IMR-90 (cell line): ENCODE results near the gene TOR3A. TPM values are rescaled to one million over a fixed set of nuclear protein-coding genes. Genes with fewer than 3 reads are reported as not detected.

Experiments used
- ATAC-seq: fragments of 200-7000 bp; cut with Tn5 transposase; 2 replicates; pipeline ENCODE4 v1.9.1; 2020; ENCODE audit warnings: low read depth, mild to moderate bottlenecking, moderate library complexity
- BruUV-seq: library from RNA; stranded (reverse); fragments of 400-500 nt; replicated peaks from 2 replicates; lab custom pipeline; 2021; lab: Mats Ljungman, UMichigan
- CTCF ChIA-PET: fragments of 300-600 bp; formaldehyde crosslinking; extraction: SDS; loops from one replicate; lab custom pipeline; 2021; ENCODE audit warnings: antibody characterized with exemption; lab: Yijun Ruan, JAX
- POLR2A ChIA-PET: fragments of 300-600 bp; sonication (Branson Sonifier 250); formaldehyde crosslinking; loops from one replicate; lab custom pipeline; 2022; ENCODE audit warnings: antibody characterized with exemption; ENCODE audit not compliant: unreplicated experiment; lab: Charles Lee
- DNase-seq: peaks from one replicate; pipeline ENCODE4 v3.0.0; 2013
- H2AFZ ChIP-seq: replicated peaks from 2 replicates; pipeline ENCODE3; 2013; ENCODE audit warnings: low read length, mild to moderate bottlenecking; ENCODE audit not compliant: poor library complexity
- H2AK5ac ChIP-seq: 2 replicates; pipeline ENCODE4 v1.6.1; 2013; ENCODE audit warnings: low read depth, low read length, inconsistent platforms
- H2AK9ac ChIP-seq: replicated peaks from 2 replicates; pipeline ENCODE3; 2013; ENCODE audit warnings: mild to moderate bottlenecking, low read depth, low read length, moderate library complexity; ENCODE audit not compliant: poor library complexity
- H2BK120ac ChIP-seq: 2 replicates; pipeline ENCODE4 v1.6.1; 2013; ENCODE audit warnings: low read depth, low read length, inconsistent platforms
- H2BK15ac ChIP-seq: 3 replicates; pipeline ENCODE4 v1.6.1; 2013; ENCODE audit warnings: low read depth, low read length, inconsistent platforms
- H2BK20ac ChIP-seq: 2 replicates; pipeline ENCODE4 v1.6.1; 2013; ENCODE audit warnings: low read depth, mild to moderate bottlenecking, inconsistent platforms, low read length, moderate library complexity
- H2BK5ac ChIP-seq: 2 replicates; pipeline ENCODE4 v1.6.1; 2013; ENCODE audit warnings: mild to moderate bottlenecking, low read depth, low read length, inconsistent platforms; ENCODE audit not compliant: poor library complexity, severe bottlenecking
- H3K14ac ChIP-seq: replicated peaks from 2 replicates; pipeline ENCODE4 v1.6.1; 2013; ENCODE audit warnings: low read depth, low read length, inconsistent platforms
- H3K18ac ChIP-seq: 2 replicates; pipeline ENCODE4 v1.6.1; 2013; ENCODE audit warnings: low read depth, low read length, control low read depth
- H3K23ac ChIP-seq: 2 replicates; pipeline ENCODE4 v1.6.1; 2013; ENCODE audit warnings: low read depth, low read length, inconsistent platforms
- H3K27ac ChIP-seq: 2 replicates; pipeline ENCODE4 v1.5.1; 2013; ENCODE audit warnings: mild to moderate bottlenecking, control low read depth, low read length; ENCODE audit not compliant: insufficient read depth
- H3K27me3 ChIP-seq: 2 replicates; pipeline ENCODE4 v1.6.1; 2013; ENCODE audit warnings: low read length; ENCODE audit not compliant: control insufficient read depth, insufficient read depth
- H3K36me3 ChIP-seq: 2 replicates; pipeline ENCODE4 v1.6.1; 2013; ENCODE audit warnings: low read length, mixed read lengths; ENCODE audit not compliant: control insufficient read depth, insufficient read depth
- H3K4ac ChIP-seq: 2 replicates; pipeline ENCODE4 v1.6.1; 2013; ENCODE audit warnings: low read depth, low read length, inconsistent platforms
- H3K4me1 ChIP-seq: 2 replicates; pipeline ENCODE4 v1.6.1; 2013; ENCODE audit warnings: low read length, mixed read lengths; ENCODE audit not compliant: control insufficient read depth, insufficient read depth
- H3K4me2 ChIP-seq: 2 replicates; pipeline ENCODE4 v1.6.1; 2013; ENCODE audit warnings: low read depth, mild to moderate bottlenecking, control low read depth, low read length, moderate library complexity
- H3K4me3 ChIP-seq: 2 replicates; pipeline ENCODE4 v1.5.1; 2013; ENCODE audit warnings: low read depth, mild to moderate bottlenecking, control low read depth, low read length, moderate library complexity; ENCODE audit not compliant: insufficient read depth
- H3K56ac ChIP-seq: 2 replicates; pipeline ENCODE4 v1.6.1; 2013; ENCODE audit warnings: low read length, inconsistent platforms; ENCODE audit not compliant: insufficient read depth; ENCODE audit errors: extremely low read depth
- H3K79me1 ChIP-seq, 2 experiments: 2 replicates each; pipeline ENCODE4 v1.6.1; 2013; ENCODE audit warnings: low read length in 2 of 2, inconsistent platforms in 1 of 2, low read depth in 1 of 2
- H3K9ac ChIP-seq: 2 replicates; pipeline ENCODE4 v1.6.1; 2013; ENCODE audit warnings: low read depth, low read length, control low read depth
- H3K9me1 ChIP-seq: 2 replicates; pipeline ENCODE4 v1.6.1; 2013; ENCODE audit warnings: low read length, inconsistent platforms; ENCODE audit not compliant: insufficient read depth
- H3K9me3 ChIP-seq: 2 replicates; pipeline ENCODE4 v1.6.1; 2013; ENCODE audit warnings: low read length; ENCODE audit not compliant: control insufficient read depth, insufficient read depth
- H4K20me1 ChIP-seq: 2 replicates; pipeline ENCODE4 v1.6.1; 2013; ENCODE audit warnings: low read length, inconsistent platforms; ENCODE audit not compliant: insufficient read depth
- H4K5ac ChIP-seq: 2 replicates; pipeline ENCODE4 v1.6.1; 2013; ENCODE audit warnings: mild to moderate bottlenecking, low read depth, low read length, control low read depth
- H4K8ac ChIP-seq, 2 experiments: 2 replicates each; pipeline ENCODE4 v1.6.1; 2013; ENCODE audit warnings: low read depth in 2 of 2, low read length in 2 of 2, control low read depth in 1 of 2, inconsistent platforms in 1 of 2
- H4K91ac ChIP-seq: 2 replicates; pipeline ENCODE4 v1.6.1; 2013; ENCODE audit warnings: low read depth, low read length, inconsistent platforms; ENCODE audit not compliant: insufficient read depth
- BHLHE40 ChIP-seq: fragments of 150-350 bp; IDR thresholded peaks from 2 replicates; pipeline ENCODE4 v1.6.1; 2016; ENCODE audit warnings: mild to moderate bottlenecking, low read depth, low read length
- MAFK ChIP-seq: IDR thresholded peaks from 2 replicates; pipeline ENCODE4 v1.6.1; 2012; ENCODE audit warnings: low read depth, low read length, improper control_type of control experiment
- MAZ ChIP-seq: IDR thresholded peaks from 2 replicates; pipeline ENCODE4 v1.6.1; 2012; ENCODE audit warnings: low read depth, mild to moderate bottlenecking, low read length, improper control_type of control experiment, moderate library complexity, borderline replicate concordance
- MXI1 ChIP-seq: IDR thresholded peaks from 2 replicates; pipeline ENCODE4 v1.6.1; 2012; ENCODE audit warnings: low read depth, mild to moderate bottlenecking, low read length, moderate library complexity, borderline replicate concordance
- NFE2L2 ChIP-seq: fragments of 150-350 bp; IDR thresholded peaks from 2 replicates; pipeline ENCODE4 v1.6.1; 2016; ENCODE audit warnings: low read depth, mild to moderate bottlenecking, low read length
- POLR2A ChIP-seq: IDR thresholded peaks from 2 replicates; pipeline ENCODE4 v1.6.1; 2012; ENCODE audit warnings: mild to moderate bottlenecking, low read depth, low read length
- RAD21 ChIP-seq: IDR thresholded peaks from 2 replicates; pipeline ENCODE4 v1.6.1; 2012; ENCODE audit warnings: low read length, improper control_type of control experiment
- RCOR1 ChIP-seq: IDR thresholded peaks from 2 replicates; pipeline ENCODE4 v1.6.1; 2012; ENCODE audit warnings: mild to moderate bottlenecking, low read length, improper control_type of control experiment; ENCODE audit not compliant: insufficient replicate concordance
- SMC3 ChIP-seq: fragments of 150-350 bp; IDR thresholded peaks from 2 replicates; pipeline ENCODE4 v1.6.1; 2016; ENCODE audit warnings: low read depth, mild to moderate bottlenecking, antibody characterized with exemption, low read length, moderate library complexity
- WGBS, 2 experiments: methylation state at CpG; one replicate each; pipeline versions ENCODE4 v1.1.5 to v1.1.7; 2013; ENCODE audit warnings: missing lambda C conversion rate in 2 of 2; ENCODE audit not compliant: insufficient read length in 1 of 2; ENCODE audit errors: extremely low coverage in 2 of 2; 5-methylcytosine and 5-hydroxymethylcytosine counted together
- dilution Hi-C: fragments of 300-500 bp; cut with HindIII; formaldehyde crosslinking; loops from one replicate; pipeline ENCODE4 v1.14.3; 2018; ENCODE audit warnings: low sequenced_read_pairs; ENCODE audit not compliant: unreplicated experiment
- in situ Hi-C: fragments of 300-500 bp; cut with MboI; formaldehyde crosslinking; loops from 3 replicates; pipeline ENCODE4 v1.14.3; 2019; ENCODE audit warnings: low sequenced_read_pairs, inconsistent platforms, mixed read lengths
- intact Hi-C: fragments of 100-400 bp; cut with micrococcal nuclease; formaldehyde crosslinking; loops from 2 replicates; pipeline ENCODE4 v1.10.0; 2022
- polyA plus RNA-seq, 3 experiments: library from polyadenylated mRNA; depleted of rRNA; stranded (reverse); fragments of >200 nt; gene quantifications; 2 replicates each; pipeline ENCODE4 v1.2.3, GENCODE V29; 2012; ENCODE audit warnings: low replicate concordance in 1 of 3
- total RNA-seq: library from RNA; depleted of rRNA; stranded (reverse); fragments of >200 nt; gene quantifications from 2 replicates; pipeline ENCODE4 v1.2.3, GENCODE V29; 2012
- TF ChIP-seq, protein P1 (sequence below): conservative IDR thresholded peaks from 2 replicates; pipeline ENCODE4 v1.5.1; 2012; ENCODE audit warnings: mild to moderate bottlenecking, low read depth, low read length, improper control_type of control experiment
- TF ChIP-seq, protein P2 (sequence below): fragments of 150-350 bp; IDR thresholded peaks from 2 replicates; pipeline ENCODE4 v1.6.1; 2016; ENCODE audit warnings: low read depth, mild to moderate bottlenecking, low read length, moderate library complexity, borderline replicate concordance

Gene TOR3A
- total and polyA plus RNA-seq, 2 of the 4 experiments (the other 2 are of a cell fraction) = 16.8 to 22.2 TPM

DNA sequence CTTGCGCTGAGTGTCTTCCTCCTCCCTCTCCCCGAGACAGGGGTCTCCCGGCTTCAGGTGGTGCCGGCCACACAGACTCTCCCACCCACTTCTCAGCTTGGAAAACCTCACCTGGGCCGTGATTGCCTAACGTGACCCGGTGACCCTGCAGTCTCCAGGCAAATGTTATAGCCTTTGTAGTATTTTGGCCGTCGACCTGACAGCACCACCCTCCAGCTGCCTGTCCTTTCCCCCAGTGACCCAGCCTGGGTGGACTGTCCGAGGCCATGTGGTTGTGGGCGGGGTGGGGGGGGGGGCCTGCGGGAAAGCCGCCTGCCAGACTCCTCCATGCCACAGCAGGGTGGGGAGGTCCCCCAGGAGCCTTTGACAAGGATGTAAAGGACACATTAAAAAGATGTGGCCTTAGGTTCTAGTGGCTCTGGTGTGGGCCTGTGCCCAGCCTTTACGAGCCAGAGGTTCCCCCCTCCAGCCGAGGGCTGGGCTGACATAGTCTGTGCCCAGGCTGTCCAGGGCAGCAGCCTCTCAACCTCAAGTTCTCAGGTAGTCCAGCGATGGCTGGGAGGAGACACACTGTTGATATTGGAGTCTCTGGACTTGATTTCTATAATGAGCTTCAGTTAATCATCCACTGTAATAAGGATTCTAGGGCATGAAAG is 8.1 kb downstream of the TOR3A start:
- peak overlapping the region; percentile 58 for H2AK9ac ChIP-seq
- POLR2A ChIA-PET = no interaction called here
- H3K14ac ChIP-seq = no peak overlapping the region
- H3K79me1 ChIP-seq = peaks cover 0 to 68% of the 10 kb centered on the region in 2 experiments; a peak in 2 of 4 replicates
- no peak overlapping the region for H2AK5ac ChIP-seq
- no peak overlapping the region for H2BK5ac ChIP-seq
- H3K4me2 ChIP-seq = no peak overlapping the region
- H3K23ac ChIP-seq = no peak overlapping the region
- peaks cover 39% of the 10 kb centered on the region for H3K36me3 ChIP-seq
- H3K27ac ChIP-seq = no peak overlapping the region
- dilution Hi-C loops = no loop called here
- H3K18ac ChIP-seq = no peak overlapping the region
- H2AFZ ChIP-seq = no peak overlapping the region
- no peak overlapping the region for H3K4me3 ChIP-seq
- no peak overlapping the region for H4K5ac ChIP-seq
- no peak overlapping the region for H4K91ac ChIP-seq
- H3K9me3 ChIP-seq = no peaks in the 10 kb centered on the region
- no peak overlapping the region for H2BK20ac ChIP-seq
- no peak overlapping the region for H2BK120ac ChIP-seq
- intact Hi-C loops = no loop called here
- no peaks in the 10 kb centered on the region for H3K27me3 ChIP-seq
- no peak overlapping the region for H4K8ac ChIP-seq
- BruUV-seq = no TSS peak
- peaks cover 3% of the 10 kb centered on the region; the same call in 1 of the 2 replicates for H4K20me1 ChIP-seq
- peaks cover 9% of the 10 kb centered on the region for H3K4me1 ChIP-seq
- CTCF ChIA-PET = interaction anchor here (1.2 kb wide), 1 partner anchor 30 kb away, joined by 3 read pairs; no protein-coding TSS in a partner anchor
- WGBS, 2 experiments = 100% methylated on average over 1 of the region's 16 CpGs; no CpG with 5 or more reads in 1 of the 2 experiments
- DNase-seq (no peak), ATAC-seq (no peak)
- peaks cover 23% of the 10 kb centered on the region for H3K9me1 ChIP-seq
- in situ Hi-C loops = no loop called here
- no peak overlapping the region for H3K4ac ChIP-seq
- H3K56ac ChIP-seq = no peak overlapping the region
- TF ChIP-seq RCOR1 (no peak), POLR2A (no peak), NFE2L2 (no peak), MAZ (no peak), RAD21 (no peak), SMC3 (no peak), MXI1 (no peak), MAFK (no peak), BHLHE40 (no peak)
- TF ChIP-seq, protein P1, sequence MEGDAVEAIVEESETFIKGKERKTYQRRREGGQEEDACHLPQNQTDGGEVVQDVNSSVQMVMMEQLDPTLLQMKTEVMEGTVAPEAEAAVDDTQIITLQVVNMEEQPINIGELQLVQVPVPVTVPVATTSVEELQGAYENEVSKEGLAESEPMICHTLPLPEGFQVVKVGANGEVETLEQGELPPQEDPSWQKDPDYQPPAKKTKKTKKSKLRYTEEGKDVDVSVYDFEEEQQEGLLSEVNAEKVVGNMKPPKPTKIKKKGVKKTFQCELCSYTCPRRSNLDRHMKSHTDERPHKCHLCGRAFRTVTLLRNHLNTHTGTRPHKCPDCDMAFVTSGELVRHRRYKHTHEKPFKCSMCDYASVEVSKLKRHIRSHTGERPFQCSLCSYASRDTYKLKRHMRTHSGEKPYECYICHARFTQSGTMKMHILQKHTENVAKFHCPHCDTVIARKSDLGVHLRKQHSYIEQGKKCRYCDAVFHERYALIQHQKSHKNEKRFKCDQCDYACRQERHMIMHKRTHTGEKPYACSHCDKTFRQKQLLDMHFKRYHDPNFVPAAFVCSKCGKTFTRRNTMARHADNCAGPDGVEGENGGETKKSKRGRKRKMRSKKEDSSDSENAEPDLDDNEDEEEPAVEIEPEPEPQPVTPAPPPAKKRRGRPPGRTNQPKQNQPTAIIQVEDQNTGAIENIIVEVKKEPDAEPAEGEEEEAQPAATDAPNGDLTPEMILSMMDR = no peak
- TF ChIP-seq, protein P2, sequence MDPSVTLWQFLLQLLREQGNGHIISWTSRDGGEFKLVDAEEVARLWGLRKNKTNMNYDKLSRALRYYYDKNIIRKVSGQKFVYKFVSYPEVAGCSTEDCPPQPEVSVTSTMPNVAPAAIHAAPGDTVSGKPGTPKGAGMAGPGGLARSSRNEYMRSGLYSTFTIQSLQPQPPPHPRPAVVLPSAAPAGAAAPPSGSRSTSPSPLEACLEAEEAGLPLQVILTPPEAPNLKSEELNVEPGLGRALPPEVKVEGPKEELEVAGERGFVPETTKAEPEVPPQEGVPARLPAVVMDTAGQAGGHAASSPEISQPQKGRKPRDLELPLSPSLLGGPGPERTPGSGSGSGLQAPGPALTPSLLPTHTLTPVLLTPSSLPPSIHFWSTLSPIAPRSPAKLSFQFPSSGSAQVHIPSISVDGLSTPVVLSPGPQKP = no peak
- H3K9ac ChIP-seq = no peak overlapping the region
- no peak overlapping the region for H2BK15ac ChIP-seq
